ENCODE data around the gene EML1.

Gene EML1

DNA sequence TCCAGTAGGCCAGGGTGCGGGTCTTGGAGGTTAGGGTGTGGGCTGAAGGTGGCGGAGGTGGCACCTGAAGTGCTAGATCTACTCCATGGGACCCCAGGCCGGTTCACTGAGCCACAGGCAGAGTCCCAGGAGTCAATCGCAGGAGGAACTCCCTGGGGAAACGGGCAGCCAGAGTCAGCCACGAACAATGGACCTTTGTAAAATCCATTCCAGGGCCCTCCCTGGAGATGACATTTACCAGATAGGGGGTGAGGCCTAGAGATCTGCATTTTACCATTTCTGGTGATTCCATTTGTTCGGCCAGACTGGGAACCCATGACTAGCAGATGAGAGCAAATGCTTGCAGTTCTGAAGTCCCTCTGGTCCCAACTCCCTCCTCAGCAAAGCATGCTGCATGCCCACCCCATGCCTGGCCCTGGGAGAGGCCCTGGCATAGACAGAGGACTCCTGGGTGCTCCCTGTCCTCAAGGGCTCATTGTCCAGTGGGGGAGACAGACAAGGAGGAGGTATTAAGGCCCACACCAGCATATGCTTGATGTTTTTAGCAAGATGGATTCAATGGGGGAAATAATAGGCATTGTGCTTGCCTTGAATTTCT, 115.5 kb downstream of the EML1 start:
- DNase-seq = no peak

DNA sequence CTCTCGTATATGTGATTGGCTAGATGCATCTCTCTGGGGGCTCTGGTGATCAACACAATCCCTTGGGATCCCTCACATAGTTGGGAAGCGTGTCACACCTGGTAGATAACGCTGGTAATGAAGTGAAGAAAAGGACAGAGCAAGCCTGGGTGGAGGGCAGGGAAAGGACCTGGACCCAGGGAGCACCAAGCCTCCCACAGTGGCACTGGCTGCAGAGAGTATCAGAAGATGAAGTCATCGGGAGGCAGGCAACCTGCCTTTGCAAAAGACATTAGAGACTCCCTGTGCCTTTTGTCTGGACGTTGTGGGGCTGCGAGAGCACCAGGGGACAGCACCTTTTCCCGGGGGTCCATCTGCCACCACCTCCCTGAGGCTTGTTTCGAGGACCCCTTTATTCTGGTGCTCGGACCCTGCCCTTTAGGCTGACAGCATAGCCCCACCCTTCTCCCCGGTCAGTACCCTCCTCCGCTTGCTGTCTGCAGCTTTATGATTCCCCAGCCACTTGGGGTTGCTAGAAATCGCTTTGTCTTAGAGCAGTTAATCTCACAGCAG, 116.4 kb downstream of the EML1 start:
- no peak for DNase-seq

DNA sequence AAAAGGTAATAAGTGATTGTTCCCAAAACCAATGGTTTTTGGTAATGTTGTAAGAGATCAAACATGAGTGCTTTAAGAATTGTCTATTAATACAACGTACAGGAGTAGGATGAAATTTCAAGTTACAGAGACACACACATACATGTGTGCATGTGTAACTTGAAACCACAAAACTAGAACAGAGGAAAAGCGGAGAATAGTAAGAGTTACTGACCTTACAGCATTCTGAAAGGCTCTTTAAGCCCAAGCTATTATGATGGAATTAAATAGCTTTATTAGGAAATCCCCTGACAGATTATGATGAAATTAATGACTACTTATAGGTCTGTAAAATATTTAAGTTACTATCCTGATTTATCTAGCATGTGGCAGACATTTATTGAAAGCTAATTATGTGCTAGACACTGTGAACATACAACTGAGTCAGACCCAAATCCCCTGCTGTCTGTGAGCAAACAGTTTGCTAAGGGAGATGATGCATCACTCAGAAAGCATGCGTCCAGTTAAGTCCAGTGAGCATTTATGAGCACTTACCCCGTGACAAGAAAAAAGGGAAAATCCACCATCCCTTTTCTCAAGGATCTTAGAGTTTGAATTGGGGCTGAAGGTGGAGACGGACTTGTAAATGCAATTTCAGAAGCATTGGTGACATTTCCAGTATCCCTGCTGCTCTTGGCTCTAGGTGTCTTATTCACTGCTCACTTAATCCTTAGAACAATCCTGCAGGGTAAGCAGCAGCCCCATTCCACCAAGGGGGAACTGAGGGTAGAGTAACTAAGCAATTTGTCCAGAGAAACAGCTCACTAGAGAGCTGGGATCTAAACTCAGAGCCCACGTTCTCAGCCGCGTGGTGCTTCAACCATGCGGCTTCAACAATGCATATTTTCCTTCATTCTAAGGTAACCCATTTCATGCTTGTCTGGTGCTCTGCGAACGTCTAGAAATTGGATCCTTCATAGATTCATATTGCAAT, 117.4 kb downstream of the EML1 start:
- DNase-seq = no peak

DNA sequence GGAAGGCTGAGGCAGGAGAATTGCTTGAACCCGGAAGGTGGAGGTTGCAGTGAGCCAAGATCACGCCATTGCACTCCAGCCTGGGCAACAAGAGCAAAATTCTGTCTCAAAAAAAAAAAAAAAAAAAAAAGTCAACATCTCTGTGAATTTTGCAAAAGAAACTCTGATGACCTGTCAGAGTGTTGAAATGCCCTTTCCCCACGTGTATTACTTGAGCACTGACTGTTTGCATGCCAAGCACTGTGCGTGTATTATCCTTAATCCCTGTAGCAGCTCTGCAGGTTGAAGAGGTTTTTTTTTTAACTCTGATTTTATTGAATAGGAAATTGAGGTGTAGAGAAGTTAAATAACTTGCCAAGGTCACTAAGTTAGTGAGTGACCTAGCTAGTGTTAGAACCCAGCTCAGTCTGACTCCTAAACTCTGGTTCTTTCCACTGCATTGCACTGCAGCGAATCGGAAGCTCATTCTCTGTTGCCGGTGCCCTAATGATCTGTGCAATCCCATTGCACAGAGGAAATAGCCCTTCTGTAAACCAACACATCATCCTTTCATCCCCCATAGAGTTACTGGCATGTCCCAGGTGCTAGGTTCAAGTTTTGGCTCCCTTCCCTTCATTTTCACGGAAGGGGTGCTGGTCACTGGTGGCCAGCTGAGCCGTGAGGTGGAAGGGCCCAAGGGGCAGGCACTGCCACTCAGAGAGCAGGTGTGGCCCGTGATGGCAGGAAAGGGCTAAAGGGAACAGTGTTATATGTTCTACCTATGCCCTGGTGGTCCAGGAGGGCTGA, 122.3 kb downstream of the EML1 start:
- DNase-seq = no peak

DNA sequence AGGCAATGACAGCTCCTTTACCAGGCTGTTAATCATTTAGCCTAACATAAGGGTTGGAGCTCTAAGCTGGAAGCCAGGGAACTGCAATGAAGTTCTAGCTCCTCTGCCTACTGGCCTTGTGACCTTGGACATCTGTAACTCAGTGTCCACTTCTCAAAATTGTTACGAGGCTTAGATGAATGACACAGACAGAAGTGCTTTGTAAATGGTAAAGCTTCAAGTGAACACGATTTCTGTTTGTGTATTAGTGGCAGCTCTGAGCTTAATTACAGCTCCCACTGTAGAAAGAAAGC, 122.8 kb downstream of the EML1 start:
- DNase-seq = no peak

DNA sequence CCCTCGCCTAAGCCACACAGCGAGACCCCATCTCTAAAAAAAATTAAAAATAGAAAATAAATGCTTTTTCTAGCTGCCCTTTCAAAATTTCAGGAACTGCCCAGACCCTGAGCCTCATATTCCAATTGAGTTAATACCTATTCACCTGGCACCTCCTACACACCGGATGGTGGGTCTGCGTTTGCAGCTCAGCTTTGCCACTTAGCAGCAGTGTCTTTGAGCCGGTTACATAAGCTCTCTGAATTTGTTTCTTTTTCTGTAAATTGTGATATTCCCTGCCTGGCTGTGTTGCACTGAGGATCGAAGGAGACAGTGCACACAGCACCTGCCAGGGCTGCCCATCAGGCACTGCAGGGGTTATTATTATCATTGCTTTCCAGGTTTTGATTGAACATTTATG, 125.6 kb downstream of the EML1 start:
- DNase-seq = no peak

DNA sequence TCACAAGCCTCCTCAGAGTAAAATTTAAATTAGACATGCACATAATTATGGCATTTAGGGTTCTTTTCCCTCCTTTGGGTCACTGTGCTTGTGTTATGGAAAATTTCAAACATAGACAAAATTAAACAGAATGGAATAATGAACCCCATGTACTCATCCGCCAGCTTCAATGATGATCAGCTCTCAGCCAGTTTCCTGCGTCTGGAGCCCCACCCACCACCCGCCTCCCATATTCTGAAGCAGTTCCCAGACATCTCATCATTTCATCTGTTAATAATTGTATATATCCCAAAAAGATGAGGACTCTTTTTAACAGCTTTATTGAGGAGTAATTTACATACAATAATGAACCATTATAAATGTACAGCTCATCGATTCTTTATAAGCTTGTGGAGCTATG, 128.2 kb downstream of the EML1 start:
- no peak for DNase-seq

DNA sequence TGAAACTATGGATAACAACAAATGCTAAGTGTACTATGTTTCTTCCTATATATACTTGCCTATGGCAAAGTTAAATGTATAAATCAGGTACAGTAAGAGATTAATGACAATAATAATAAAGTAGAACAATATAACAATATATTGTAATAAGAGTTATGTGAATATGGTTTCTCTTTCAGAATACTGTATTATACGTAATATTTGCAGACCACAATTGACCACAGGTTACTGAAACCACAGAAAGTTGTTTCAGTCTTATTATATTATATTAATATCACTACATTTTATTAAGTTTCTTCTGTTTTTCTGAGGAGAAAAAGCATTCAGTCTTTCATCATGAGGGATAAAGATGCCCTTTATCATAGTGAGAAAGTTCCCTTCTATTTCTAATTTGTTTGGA, 131.2 kb downstream of the EML1 start:
- no peak for DNase-seq

DNA sequence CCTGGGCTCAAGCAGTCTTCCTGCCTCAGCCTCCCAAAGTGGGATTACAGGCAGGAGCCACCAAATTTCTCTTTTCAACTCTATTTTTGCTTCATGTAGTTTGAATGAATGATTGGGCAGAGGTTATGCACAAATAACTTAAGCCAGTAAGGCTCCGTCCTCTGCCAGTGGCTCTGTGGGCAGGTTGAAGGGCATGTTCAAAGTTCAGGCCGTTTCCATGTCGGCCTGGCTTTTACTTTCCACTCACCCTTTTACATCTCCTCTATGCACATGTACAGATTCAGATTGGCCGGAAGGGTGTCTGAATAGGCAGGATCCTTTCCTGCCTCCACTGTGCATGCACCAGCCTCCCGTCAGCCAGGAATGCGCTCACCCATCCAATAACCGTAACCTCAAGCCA, 132.3 kb downstream of the EML1 start:
- DNase-seq = no peak

DNA sequence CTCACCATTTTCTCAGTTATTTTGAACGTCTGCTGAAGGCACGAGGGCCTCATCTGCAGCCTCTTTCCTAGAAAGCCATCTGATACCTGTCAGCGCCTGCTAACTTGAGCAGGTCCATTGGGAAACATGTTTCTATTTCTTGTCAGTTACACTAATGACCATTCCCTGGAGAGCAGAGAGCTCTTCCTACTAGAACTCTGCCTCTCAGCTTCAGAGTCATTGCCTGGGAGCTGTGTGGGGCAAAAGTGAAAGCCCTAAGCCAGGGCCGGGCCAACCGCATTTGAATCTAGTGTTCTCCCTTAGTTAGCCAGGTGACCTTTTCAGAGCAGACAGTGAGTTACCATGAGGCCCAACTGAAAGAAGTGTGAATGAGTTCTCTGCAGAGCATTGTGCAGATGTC, 135.8 kb downstream of the EML1 start:
- DNase-seq = no peak

DNA sequence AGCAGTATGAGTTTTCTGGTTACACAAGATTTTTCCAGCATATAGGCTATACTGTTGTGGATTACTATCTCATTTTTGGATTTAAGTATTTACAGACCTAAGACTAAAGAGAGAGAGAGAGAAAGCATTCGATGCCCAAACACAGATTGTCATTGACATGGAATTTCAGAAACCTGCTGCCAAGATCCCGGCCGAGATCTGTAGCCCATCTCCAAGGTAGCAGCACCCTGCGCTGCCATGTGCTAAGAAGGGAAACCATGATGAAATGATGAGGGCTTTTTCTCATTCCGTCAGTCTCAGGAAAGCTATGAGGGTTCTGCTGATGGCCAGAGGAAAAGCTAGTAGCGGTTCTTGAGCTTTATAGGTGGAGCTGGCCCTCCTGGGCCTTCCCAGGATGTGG, 136.4 kb downstream of the EML1 start:
- no peak for DNase-seq

DNA sequence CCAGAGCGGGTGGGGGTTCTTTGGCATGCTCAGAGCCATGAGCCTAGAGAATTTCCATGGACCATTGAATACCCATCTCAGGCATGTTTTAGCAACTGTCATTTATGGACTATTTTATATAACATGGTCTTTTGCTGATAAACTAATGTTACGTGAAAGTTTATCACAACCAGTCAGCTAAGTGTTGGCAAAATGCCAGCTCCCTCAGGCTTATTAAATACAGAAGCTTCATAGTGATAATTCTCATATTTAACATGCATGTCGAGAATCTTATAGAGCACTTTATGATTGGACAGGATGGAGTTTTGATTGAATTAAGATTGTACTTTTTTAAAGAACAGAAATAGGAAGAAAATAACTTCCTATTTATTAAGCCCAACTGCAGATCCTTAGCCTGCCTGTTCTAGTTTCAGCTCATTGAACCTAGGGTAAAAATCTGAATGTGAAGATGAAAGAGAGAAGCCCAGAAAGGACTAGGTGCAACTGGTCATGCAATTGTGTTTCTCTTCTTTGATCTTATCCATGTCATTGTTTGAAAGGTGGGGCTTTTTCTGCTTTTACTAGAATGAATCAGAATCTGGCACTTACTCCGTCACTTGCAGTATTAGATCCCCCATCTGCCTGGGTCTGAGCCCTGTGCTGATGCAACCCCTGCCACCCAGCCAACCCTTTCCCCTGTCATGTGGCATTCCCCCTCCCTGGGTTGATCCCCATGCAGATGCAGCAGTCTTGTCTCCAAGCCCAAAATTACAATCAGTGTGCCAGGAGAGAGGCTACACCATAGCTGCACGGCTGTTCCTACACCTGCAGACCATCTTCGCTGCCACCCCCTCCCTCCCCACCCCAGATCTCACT, 137.4 kb downstream of the EML1 start:
- DNase-seq = no peak

DNA sequence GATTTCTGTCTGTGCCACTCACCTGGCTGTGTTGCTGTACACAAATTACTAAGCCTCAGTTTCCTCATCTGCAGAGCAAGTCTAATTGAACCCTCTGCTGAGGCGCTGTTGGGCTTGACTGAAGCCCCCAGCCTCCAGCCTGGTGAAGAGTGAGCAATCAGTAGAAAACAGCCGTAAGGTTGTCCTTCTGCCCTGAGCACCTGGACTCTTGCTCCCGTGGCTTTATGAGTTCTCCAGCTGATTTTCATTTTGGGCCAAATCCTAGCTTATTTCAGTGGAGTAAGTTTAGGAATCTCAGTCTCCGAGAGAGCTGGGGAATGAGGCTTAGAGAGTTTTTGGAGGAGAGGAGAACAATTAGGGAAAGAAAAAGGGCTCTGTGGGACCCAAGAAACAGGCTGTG, 138.1 kb downstream of the EML1 start:
- DNase-seq = no peak

DNA sequence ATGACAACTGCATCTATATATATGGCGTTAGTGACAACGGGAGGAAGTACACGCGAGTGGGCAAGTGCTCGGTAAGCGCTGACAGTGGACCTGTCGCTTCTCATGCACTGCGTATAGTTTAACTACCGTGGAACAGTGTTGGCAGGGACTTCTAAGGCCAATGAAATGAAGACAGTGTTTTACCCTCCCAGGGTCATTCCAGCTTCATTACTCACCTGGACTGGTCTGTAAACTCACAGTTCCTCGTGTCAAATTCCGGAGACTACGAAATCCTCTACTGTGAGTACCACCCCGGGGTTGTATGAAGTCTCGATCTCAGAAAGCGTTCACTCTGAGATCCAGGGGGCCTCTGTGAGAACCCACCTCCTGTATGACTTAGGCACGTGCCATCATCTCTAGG, 142.8 kb downstream of the EML1 start:
- DNase-seq = no peak

DNA sequence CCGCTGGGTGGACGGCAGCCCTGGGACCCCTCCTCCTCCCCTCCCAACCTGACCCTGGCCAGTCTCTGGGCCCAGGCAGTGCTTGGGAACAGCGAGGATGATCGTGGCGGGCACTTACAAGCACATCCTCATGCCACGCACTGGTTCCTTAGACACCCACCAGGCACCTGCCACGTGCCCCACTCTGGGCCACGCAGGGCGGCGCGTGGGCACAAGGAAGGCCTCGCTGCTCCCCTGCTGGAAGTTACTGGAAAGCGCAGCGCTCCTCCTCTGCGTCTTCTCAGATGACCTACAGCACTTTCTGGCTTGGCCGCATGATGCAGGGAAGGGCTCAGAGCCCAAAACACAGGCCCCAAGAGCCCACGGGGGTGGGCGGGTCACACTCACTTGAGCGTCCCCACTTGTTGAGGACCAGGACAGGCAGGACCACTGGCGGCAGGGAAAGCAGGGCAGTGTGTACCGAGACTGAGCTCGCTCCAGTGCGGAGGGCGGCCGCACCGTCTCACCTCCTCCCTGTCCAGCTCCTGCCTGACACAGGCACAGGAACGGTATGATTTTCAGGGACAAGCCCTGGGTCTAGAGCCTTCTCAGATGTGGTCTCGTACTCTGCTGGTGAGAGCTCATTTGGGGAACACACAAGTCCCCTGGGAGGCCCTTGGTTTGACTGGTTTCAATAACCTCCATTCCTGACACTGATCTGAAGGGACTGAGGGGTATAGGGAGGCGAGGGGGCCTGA, 143.7 kb downstream of the EML1 start:
- DNase-seq = no peak

DNA sequence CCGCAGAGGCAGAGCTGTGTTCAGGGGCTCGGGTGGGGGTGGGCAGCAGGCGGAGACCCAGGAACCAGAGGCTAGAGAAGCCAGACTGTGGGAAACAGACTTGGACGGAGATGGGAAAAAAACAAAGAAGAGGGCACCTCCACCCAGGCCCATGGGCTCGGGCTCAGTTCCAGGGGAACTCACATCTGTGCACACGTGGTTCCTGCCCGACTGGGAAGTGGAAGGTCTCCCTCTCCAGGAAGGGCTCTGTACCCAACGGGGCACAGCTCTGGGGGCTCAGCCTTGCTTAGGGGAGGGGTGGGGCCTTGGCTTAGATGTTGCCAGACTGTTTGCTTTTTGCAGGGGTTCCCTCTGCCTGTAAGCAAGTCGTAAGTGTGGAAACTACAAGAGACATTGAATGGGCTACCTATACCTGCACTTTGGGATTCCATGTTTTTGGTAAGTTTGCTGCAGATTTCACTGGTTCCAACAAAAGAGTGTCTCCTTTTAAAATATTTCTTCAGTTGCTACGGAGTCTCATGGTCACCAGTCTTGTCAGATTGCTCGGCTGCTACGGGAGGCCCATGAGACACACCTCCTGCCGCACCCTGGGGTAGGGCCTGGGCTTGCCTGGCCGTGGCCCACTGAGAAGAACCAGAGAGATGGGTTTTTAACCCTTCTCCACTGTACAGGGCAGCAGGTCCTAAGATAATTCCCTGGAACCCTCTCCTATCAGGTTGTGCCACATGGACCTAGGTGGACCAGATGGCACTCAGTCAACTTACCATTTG, 144.4 kb downstream of the EML1 start:
- DNase-seq = no peak

DNA sequence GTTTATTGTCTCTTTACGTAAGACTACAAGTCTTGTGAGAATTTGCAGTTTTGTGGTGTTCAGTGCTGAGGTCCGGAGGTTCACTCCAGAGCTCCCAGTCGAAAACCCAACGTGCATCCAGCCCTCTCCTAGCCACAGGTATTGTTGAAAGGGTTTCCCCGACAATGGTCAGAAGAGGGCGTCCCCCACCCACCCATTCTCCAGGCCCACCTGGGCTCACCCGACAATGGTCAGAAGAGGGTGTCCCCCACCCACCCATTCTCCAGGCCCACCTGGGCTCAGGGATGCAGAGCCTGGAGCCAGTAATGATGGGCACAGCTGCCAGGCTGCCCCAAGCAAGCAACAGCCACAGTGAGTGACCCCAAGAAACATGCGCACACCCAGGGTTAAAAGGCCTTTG, 145.2 kb downstream of the EML1 start:
- DNase-seq = no peak

DNA sequence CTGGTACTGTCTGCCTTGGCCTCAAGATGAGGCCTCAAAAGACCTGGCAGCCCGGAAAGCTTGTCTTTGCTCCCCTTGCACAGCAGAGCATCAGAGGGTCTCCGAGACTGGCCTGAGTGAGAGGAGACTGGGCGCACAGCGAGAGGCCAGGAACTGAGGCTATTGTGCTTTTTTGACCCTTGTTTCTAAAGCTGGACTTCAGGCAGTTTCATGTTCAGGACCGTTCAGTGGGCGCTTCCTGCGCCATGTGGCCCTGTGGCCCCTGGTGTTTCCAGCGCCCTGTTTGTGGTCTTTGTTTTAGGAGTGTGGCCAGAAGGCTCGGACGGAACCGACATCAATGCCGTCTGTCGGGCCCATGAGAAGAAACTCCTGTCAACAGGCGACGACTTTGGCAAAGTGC, 145.7 kb downstream of the EML1 start:
- DNase-seq = no peak

DNA sequence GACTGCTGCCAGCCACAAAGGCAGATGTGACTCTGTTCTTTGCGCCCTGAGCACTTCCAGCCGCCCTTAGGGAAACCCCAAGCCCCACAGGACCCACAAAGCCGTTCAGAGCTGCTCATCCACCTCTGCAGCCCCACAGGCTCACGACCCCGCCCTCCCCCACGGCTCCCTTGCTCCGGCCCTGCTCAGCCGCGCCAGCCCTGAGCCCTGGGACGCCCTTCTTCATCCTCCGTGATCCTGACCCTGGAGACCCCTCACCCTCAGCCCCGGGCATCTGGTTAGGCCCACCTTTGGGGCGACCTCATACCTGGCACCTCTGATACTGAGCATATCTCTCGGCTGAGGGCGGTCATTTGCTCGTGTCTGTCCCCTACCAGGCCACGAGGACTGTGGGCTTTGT, 146.2 kb downstream of the EML1 start:
- no peak for DNase-seq

DNA sequence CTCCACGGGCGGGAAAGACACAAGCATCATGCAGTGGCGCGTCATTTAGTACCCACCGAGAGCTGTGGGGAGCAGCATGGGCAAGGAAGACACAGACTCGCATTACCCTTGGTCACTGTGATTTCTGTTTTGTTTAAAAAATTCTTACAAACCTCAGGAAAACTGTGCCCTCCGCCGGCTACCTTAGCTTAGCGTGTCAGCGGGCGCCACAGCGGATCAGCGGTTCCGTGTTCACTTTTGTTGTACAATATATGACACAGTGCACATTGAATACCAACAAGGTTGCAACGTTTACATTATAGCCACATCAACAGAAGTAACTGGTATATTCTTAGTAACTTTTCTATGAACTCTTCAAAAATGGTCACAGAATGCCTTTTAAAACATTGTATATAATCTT, 146.9 kb downstream of the EML1 start:
- no peak for DNase-seq

DNA sequence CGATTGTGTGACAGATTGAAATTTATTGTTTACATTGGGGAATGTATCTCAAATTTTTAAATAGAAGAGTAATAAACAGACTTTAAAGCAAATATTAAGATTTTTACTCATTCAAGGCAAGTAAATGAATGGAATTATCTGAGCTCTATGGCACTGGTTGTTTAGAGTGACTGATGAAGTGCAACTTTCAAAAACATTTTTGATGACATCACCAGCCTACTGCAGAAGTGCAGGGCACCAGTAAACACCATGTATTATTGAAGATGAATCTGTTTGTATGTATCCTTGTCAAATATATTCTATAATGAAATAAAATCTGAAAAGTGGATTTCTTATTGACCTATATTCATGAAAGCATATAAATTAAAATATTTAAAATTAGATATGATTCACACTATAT, 148.0 kb downstream of the EML1 start:
- no peak for DNase-seq

Measured in NCI-H446 (cell line).